GM21515 (cell line): ENCODE measurements around the gene RUSF1.
"Not testable (repeated sequence)": the region's sequence is repeated elsewhere in the genome, so short reads cannot be mapped to it uniquely, and the experiment has no call there.

Source experiments
- ATAC-seq: cut with Tn5 transposase; IDR thresholded peaks from one replicate; pipeline ENCODE4 v1.9.1; 2021; ENCODE audit not compliant: unreplicated experiment

RUSF1 gene

GRCh38 chr16:31487071-31487719 is 21.0 kb downstream of the RUSF1 start:
- ATAC-seq, result no peak

DNA sequence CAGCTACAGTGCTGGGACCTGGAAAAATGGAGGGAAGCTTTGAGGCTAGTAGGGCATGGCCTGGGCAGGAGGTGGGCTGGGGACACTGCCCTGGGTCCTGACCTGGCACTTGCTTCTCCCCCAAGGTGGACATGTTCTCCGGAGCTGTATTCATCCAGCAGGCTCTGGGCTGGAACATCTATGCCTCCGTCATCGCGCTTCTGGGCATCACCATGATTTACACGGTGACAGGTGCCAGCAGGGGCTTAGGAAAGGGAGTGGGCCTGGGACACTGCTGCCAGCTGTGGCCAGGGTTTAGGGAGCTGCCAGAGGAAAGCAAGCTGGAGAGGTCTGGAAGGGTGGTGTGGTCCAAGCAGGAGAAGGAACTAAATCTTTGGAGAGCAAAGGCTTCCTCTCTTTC is 22.1 kb downstream of the RUSF1 start:
- no peak for ATAC-seq

DNA sequence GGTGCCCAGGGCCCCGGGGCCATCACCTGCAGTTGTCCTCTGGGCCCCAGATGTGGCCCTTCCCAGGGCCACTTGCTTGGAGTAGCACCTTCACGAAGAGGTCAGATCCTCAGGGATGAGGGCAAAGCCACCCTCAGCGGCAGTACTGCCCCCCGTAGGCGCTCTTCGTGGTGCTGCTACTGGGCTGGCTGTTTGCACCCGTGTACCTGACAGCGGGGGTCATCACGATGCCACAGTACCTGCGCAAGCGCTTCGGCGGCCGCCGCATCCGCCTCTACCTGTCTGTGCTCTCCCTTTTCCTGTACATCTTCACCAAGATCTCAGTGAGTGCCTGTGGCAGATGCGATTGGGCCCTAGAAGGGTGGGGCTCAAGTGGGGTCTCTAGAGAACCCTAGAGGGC is 22.6 kb downstream of the RUSF1 start:
- ATAC-seq, result no peak

GRCh38 chr16:31484491-31485171 is 23.6 kb downstream of the RUSF1 start:
- ATAC-seq, result no peak

DNA sequence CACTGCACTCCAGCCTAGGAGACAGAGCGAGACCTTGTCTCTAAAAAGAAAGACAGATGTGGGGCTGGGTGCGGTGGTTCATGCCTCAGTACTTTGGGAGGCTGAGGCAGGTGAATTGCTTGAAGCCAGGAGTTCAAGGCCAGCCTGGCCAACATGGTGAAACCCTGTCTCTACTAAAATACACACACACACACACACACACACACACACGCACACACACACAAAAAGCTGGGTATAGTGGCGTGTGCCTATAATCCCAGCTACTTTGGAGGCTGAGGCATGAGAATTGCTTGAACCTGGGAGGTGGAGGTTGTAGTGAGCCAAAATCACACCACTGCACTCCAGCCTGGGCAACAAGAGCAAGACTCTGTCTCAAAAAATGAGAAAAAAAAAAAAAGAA is 24.1 kb downstream of the RUSF1 start:
- ATAC-seq, result not testable (repeated sequence)

DNA sequence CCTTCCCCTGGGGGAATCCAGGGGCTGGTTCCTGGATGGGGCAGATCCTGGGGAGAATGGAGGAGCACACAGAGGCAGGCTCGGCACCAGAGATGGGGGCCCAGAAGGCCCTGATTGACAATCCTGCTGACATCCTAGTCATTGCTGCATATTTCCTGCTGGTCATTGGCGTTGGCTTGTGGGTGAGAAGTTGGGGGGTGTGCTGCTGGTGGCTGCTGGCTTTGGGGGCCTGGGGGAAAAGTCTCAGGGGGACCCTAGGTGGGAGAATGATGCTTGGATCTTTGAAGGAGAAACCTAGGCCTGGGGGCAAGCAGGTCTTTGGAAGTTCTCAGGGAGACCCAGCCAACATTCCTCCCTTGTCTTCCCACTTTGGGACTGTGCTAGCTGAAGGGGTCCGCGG is 25.1 kb downstream of the RUSF1 start, which contains the start of gene SLC5A2:
SLC5A2 (plus strand) TSS at position 43 of the 400 bp plus-strand sequence; CDS start at position 57, 14 bp downstream.
- ATAC-seq, result no peak

GRCh38 chr16:31480851-31481536 is 27.2 kb downstream of the RUSF1 start:
- ATAC-seq, result no peak

GRCh38 chr16:31479751-31480150 is 28.4 kb downstream of the RUSF1 start:
- no peak for ATAC-seq

- no peak for ATAC-seq
These were observed 29.2 kb downstream of the RUSF1 start for GRCh38 chr16:31478956-31479355.

DNA sequence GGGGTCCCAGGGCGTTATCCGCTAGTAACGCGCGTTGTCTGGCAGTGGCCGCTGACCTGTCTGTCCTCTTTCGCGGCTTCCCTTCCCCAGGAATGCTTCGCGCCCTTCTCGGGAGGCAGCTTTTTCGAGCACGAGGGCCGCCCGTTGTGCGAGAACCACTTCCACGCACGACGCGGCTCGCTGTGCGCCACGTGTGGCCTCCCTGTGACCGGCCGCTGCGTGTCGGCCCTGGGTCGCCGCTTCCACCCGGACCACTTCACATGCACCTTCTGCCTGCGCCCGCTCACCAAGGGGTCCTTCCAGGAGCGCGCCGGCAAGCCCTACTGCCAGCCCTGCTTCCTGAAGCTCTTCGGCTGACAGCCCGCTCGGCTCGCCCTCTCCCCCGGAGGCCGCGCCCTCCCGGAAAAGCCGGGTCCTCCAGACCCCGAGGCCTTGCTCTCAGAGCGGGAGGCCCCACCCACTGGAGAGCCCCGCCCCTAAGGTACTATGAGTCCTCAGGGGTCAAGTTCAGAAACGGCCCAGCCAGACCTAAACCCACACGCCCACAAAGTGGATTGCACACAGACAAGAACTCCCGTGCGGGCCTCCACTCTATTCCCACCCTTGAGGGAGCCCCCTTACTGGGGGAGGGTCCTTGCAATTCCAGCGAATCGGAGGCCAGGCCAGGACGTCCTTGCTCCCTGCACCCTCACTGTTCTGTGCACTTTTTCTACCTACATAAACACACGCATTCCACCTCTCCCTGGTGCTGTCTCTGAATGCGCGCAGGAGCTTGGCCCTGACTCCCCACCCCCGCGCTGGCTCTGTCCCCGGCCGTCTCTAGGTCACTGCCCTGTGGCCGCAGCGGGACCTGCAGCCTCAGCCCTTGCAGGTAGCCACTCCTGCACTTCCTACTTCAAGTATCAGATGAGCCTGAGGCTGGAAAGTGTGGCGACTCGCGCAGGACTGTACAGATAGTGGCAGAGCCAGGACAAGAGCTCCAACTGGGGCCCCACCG is 30.7 kb downstream of the RUSF1 start:
- no peak for ATAC-seq

DNA sequence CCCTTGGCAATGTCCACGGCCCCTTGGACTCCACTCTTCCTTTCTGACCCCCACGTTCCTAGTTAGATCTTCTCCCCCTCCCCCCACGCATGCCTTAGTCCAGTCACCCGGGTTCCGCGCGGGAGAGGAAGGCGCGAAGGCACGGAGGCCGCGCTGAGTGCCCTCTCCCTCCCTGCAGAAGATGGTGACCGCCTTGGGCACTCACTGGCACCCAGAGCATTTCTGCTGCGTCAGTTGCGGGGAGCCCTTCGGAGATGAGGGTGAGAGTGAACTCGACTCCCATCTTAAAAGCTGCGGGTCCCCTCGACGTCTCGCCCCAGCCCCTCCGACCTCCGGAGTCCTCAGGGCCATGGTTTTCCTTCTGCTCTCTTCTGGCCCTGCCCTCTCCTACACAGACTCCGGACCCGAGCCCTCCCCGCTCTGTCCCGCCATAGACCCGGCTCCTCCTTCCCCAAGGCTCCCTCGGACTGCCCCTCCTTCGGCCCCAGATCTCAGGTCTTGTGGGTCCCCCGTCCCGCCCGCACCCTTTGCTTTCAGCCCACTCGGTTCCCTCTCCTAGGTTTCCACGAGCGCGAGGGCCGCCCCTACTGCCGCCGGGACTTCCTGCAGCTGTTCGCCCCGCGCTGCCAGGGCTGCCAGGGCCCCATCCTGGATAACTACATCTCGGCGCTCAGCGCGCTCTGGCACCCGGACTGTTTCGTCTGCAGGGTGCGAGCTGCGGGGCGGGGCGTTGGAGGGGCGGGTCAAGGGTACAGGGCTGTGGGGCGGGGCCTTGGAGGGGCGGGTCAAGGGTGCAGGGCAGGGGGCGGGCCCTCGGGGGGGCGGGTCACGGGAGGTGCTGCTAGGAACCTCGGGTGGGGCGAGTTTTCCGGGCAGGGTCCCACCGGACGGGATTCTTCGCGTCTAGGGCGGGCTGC is 31.6 kb downstream of the RUSF1 start:
- peak; percentile 52 for ATAC-seq

DNA sequence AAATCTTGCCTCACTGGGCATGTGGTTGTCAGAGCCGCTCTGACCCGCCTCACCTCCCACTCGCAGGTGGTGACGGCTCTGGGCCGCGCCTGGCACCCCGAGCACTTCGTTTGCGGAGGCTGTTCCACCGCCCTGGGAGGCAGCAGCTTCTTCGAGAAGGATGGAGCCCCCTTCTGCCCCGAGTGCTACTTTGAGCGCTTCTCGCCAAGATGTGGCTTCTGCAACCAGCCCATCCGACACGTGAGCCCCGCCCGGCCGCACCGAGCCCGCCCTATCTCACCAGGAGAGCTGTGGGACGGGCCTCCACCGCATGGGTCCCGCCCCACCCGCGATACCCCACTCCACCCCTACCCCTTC is 32.3 kb downstream of the RUSF1 start:
- ATAC-seq, result no peak

DNA sequence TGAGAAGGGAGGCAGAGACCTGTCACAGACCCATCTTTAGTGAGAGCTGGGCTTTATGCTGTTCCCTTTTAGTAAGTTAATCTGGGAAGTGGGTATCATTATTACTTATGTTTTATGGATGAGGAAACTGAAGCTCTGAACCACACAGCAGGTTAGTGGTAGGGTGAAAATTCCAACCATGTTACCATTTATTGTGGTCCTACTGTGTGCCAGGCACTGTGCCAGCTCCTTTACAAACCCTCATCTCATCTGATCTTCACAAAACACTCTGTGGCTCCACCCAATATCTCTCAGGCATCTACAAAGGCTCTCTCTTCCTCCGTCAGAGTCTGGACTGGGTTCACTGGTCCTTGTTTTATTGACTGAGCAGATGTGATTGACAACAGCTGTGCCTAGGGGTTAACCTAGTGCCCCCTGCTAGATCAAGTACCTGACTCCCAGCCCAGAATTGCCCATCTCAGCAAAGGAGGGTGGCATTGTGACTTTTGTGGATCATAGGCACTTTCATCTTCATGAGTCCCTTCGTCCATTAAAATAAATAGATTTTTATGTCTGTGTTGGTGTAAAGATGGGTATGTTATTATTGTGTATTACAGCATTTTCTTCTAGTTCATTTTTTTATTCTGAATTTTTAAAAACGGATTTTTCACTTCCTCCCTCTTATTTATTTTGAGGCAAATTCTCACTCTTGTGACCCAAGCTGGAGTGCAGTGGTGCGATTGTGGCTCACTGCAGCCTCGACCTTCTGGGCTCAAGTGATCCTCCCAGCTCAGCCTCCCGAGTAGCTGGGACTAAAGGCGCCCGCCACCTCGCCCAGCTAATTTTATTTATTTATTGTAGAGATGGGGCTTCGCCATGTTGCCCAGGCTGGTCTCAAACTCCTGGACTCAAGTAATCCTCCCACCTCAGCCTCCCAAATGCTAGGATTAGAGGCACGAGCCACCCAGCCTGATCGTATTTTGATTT is 33.1 kb downstream of the RUSF1 start:
- no peak for ATAC-seq

GRCh38 chr16:31474173-31474714 is 33.9 kb downstream of the RUSF1 start:
- ATAC-seq, result no peak

DNA sequence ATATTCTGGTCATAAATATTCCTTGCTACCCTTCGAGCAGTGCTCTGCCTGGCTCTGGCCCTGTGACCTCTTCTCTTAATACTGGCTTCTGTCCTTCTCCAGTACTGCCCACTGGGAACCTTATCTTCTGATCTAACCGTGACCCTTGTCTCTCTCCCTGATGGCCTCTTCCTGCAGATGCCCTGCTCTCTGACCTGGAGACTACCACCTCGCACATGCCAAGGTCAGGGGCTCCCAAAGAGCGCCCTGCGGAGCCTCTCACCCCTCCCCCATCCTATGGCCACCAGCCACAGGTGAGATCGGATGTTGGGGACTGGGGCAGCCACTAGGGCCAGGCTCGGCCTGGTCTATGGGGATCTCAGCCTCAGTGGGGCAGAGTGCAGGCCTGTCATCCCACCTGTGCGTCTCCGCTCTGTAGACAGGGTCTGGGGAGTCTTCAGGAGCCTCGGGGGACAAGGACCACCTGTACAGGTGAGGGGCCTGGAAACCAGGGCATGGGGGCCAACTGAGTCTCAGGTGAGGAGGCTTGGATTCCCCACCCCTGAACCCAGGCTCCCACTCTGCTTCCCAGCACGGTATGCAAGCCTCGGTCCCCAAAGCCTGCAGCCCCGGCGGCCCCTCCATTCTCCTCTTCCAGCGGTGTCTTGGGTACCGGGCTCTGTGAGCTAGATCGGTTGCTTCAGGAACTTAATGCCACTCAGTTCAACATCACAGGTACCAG is 34.8 kb downstream of the RUSF1 start:
- ATAC-seq, result no peak

DNA sequence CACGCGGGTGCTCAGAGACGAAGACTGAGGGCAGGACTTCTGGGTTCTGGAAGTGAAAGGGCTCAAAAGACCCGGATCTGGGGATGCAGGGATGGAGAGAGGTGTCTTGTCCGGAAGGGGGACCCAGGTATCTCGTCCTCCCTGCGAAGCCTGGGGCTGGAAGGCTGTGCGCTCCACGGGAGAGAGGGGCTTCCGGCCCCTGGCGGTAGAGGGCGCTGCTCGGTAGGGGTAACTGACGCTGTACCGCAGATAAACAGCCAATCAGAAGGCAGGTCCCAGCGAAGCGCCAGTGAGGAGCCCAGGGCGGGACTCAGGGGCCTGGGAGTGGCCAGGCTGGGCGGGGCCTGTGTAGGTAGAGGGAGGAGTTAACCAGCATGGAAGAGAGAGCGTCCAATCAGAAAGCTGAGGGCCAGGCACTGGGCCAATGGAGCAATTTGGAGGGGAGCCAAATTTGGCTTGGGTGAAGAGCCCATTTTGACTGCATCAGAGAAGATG is 35.4 kb downstream of the RUSF1 start:
- no peak for ATAC-seq

GRCh38 chr16:31471875-31472708 is 36.1 kb downstream of the RUSF1 start, which contains the start of gene TGFB1I1:
TSS of gene TGFB1I1 (plus strand) at chr16:31472152. CDS start at chr16:31472189, 37 bp downstream.
- no peak for ATAC-seq
